ENCODE data around the gene USB1.
A peak's percentile ranks its signal among the peaks of the same experiment; 100 is the strongest.

Gene USB1

GRCh38 chr16:58000706-58001676, at the start of gene USB1:
TSS of gene USB1 (plus strand) at chr16:58001407. CDS start at chr16:58001484, 77 bp downstream.
- peak; percentile 84 to 85 for DNase-seq

DNA sequence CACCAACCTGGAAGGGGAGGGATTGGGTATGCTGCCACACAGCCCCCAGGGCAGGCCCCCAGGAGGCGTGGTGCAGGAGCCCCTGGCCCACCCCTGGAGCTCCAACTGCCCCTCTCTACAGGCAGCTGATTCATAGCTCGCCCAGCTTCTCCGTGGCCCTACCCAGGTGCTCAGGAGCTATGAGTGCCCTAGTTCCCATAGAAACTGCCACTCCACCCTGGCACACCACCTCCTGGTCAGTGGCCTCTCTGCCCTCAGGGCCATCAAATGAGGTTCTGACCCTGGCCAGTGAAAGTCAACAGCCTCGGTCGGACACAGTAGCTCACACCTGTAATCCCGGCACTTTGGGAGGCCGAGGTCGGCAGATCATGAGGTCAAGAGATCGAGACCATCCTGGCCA, 48.3 kb upstream of the USB1 start:
- no peak for DNase-seq

GRCh38 chr16:57953857-57954256, 47.4 kb upstream of the USB1 start:
- DNase-seq: no peak

- DNase-seq: no peak
Measured at GRCh38 chr16:57955572-57956188, 45.5 kb upstream of the USB1 start.

DNA sequence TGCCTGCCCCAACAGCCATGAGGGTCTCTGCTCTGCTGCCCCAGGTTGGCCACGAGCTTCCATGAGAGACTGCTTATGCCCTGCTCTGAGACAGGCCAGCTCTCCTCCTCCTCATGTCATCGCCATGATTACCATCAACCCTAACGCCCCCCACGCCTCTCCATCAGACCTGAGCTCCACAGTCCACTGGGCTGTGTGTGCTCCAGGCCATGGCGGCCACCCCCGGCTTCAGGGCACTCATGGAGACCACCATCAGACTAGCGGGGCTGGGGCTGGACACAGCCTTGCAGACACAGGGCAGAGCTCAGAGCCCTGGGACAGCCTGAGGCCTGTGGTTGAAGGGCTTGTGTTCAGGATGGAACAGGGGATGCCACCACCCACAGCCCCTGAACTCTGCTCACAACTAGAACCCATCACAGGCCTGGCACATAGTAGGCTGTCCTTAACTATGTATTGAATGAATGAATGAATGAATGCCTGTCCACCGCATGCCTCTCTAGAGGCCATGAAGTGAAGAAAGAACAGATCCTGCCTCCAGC, 44.9 kb upstream of the USB1 start:
- DNase-seq: no peak

GRCh38 chr16:57956924-57957672, 44.1 kb upstream of the USB1 start:
- DNase-seq: no peak

- no peak for DNase-seq
Measured at GRCh38 chr16:57957673-57958392, 43.4 kb upstream of the USB1 start.

- DNase-seq: no peak
Measured at GRCh38 chr16:57958544-57958943, 42.7 kb upstream of the USB1 start.

- no peak for DNase-seq
Measured at GRCh38 chr16:57959121-57959520, 42.1 kb upstream of the USB1 start.

GRCh38 chr16:57959804-57960203, 41.4 kb upstream of the USB1 start:
- no peak for DNase-seq

DNA sequence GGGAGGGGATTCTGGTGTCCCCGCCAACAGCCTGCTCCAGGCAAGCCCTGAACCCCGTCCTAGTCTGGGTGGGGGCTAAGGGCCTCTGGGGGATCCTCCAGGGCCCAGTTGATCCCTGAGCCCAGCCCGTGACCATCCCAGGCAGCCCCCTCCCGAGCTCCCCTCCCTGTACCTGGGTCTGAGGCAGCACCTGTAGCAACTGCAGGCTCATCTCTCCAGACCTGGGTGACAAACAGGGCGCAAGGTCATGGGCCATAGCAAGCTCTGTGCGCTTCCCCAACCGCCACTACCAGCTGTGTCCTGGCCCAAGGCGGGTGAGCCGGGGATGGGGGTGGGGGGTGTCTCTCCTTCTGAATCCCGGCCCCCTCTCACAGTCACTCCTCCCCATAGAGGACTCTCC, 40.9 kb upstream of the USB1 start:
- no peak for DNase-seq

DNA sequence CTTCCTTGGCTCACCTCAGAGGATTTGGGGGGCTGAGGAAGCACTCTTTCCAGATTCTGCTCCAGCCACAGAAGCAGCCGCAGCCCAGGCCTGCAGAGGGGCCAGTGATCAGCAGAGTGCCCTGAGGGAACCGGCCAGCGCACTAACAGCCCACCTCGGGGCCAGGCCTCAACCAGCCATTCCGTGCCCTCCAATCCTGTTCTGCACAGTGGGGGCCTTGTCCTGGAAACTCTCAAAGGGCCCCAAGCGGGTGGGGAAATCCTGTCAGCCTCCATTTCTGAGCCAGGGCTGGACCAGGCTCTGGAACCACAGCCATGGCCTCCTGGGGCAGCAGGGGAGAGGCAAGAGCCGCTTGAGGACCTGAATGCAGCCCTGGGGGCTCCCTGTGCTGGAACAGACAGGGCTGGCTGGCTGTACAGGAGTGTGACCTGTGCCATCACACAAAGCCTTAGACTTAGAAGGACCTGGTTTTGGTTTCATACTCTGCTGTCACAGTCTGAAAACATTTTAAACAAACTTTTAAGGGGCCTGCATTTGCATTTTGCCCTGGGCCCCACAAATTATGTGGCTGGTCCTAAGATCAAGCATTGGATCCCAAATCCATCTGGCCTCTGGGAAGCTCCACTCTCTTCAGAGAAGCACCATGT, 40.3 kb upstream of the USB1 start:
- no peak for DNase-seq

DNA sequence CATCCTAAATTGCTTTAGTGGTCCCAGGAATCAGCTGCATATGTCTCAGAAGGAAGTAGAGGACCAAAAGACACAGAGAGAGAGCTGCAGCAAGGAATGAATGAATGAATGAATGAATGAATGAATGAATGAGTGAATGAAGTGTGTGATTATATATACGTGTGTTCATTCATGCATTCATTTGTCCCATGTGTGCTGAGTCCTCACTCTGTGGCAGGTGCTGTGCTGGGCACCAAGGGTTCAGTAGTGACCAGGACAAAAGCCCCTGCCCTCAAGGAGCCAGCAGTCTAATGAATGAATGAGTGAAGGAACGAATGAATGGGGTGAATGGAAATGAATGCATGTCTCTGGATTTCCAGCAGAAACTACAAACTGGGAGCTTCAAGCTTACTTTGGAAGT, 39.7 kb upstream of the USB1 start:
- DNase-seq: no peak

- no peak for DNase-seq
Measured at GRCh38 chr16:57962046-57962445, 39.2 kb upstream of the USB1 start.

- no peak for DNase-seq
Measured at GRCh38 chr16:57962756-57963155, 38.5 kb upstream of the USB1 start.

DNA sequence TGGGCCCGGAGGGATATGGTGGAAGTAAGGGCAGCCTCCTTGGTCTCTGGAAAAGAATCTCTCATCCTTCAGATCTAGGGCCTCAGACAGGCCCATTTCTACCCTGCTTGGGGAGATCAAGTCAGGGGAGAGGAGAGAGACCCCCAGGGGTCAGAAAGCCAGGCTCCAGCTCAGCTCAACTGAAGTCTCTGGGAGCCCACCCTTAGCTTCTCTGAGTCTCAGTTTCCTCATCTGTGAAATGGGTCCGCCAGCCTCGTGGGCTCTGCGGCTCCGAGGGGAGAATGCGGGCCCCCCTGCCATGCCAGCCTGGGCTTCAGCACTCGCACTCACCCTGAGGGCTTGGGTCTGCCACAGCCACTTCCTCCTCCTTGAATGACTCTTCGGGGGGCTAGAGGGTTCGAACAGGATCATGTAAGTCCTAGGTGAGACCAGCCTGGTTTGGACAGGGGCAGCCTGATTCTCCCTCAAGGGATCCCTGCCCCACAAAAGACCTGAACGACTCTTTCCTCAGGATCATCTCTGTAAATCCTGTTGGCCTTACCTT, 37.0 kb upstream of the USB1 start:
- DNase-seq: no peak

DNA sequence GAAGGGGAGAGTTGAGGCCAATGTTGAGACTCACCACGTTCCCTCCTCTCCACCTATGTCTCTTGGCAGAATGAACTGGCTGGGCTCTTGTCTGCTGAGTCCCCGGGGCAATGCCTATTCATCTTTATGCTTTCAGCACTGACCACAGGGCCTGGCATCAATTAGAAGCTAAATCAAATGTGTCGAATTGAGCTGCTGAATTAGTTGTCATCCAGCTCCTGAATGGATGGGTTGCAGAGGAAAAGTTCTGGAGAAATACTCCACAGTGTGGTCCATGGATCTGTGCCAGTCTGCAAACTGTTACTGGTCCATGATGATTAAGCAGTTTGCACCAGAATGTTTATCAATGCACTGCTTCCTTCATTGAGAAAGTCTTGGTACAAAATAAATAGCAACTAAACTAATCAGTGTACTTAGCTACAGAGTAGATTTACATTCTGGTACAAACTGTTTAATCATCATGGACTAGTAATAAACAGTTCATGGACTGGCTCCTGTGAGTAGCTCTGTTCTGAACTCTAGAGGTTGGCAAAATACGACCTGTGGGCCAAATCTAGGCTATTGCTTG, 34.9 kb upstream of the USB1 start:
- DNase-seq: no peak

- DNase-seq: no peak
Measured at GRCh38 chr16:57966986-57967385, 34.2 kb upstream of the USB1 start.

DNA sequence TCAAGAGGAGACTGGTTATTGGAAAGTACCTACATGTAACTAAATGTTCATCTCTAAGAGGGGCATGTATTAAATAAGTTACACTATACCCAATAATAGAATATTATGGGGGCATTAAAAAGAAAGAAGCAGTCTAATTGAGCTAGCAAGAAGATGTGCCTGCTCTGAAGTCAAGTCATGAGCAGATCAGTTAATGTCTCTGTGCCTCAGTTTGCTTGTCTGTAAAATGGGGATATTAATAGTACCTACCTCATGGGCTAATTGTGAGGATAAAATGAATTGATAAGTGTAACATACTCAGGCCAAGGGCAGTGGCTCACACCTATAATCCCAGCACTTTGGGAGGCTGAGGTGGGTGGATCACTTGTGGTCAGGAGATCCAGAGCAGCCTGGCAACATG, 33.3 kb upstream of the USB1 start:
- DNase-seq: no peak

- DNase-seq: no peak
Measured at GRCh38 chr16:57969451-57970123, 31.6 kb upstream of the USB1 start.

DNA sequence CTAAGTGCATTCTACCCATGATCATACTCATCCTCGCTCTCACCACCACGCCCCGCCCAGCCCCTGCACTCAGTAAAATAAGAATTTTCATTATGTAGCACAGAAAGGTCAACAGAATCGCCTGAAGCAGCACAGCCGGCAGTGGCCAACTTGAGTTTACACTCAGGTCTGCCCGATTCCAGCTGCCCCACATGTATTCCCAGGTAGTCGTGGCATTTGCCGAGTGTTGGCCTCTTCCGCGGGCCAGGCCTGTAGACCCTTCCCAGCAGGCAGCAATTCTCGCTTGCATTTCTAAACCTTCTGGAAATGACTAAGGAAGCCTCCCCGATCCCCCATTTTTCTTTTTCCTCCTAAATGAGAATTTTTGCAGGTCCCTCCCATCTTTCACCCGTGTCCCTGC, 30.9 kb upstream of the USB1 start:
- DNase-seq: no peak
